ENCODE data around the gene VAV2.

The VAV2 gene

GRCh38 chr9:133979921-133980863, 11.9 kb downstream of the VAV2 start:
- no peak for DNase-seq (ENCODE audit: low spot score)

- DNase-seq (ENCODE audit: low spot score) = no peak
Observed at GRCh38 chr9:133979273-133979920, 12.7 kb downstream of the VAV2 start.

DNA sequence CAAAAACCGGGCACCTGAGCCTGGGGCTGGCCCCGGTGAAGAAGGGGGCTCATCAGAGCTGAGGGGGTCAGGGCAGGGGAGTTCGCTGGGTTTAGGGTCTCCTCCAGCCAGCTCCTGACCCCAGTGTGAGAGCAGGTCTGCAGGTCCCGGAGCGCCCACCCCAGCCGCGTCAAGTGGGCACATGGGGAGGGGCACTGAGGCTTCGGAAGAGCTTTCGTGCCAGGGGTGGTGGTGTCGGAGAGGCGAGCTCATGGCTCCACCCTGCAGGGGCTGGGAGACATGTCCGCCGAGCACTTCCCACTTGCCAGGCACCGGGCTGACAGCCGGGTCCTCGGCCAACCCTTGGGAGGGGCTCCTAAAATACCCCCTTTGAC, 13.2 kb downstream of the VAV2 start:
- DNase-seq (ENCODE audit: low spot score) = no peak

DNA sequence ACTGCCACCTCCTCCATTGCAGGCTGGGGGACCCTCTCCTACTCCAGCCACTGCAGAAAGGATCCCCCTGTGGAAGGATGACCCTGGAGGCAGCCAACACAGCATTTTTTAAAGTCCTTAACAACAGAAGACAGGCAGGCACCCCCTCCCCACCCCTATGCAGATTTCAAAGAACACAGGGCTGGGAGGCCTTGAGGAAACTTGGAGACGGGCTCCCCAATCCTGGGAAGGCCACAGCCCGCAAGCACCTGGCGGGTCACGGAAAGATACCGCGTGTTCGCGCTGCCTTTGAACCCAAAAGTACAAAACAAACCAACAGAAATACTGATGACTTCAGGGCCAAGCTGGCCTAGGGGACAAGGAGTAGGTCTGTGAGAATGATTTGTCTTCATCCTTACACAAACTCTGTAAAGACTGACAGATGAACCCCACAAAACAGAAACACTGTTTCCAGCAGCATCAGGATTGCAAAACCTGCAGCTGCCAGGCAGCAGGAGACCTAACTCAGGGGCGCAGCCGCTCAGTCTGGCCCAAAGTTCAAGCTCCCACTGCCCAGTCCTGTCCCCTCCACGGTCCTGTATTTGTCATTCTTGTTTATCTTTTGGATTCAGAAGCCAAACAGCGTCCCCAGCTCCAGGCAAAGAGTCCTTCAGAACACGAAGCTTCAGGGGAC, 13.8 kb downstream of the VAV2 start:
- no peak for DNase-seq (ENCODE audit: low spot score)

DNA sequence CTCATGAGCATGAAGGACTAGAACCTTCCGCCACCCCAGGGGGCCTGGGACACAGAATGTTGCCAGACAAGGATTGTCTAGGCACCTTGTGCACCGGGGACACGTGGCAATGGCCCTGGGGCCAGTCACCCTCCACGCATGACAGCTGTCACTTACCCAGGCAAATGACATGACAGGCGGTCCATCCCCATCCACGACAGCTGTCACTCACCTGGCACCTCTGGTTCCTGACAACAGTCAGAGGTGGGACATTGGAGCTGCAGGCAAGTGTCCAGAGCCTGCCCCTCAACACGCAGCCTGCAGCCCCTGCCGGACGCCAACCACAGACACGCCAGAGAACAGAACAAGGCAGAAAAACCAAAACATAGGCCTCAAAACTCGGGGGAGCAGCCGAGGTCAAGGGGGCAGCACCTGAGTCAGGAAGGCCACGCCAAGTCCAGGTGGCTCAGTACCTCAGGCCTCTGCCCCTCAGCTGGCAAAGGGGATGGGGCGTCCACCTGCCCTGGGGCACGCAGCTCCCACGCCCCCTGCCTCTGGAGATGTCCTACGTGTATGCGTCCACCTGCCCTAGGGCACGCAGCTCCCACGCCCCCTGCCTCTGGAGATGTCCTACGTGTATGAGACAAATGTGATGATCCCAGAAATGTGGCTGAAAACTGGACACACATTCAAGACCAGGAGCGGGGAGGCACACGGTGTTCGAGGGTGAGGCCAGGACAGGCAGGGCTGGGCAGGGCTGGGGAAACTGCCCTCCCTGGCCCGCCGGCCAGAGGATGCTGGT, 14.5 kb downstream of the VAV2 start:
- no peak for DNase-seq (ENCODE audit: low spot score)

DNA sequence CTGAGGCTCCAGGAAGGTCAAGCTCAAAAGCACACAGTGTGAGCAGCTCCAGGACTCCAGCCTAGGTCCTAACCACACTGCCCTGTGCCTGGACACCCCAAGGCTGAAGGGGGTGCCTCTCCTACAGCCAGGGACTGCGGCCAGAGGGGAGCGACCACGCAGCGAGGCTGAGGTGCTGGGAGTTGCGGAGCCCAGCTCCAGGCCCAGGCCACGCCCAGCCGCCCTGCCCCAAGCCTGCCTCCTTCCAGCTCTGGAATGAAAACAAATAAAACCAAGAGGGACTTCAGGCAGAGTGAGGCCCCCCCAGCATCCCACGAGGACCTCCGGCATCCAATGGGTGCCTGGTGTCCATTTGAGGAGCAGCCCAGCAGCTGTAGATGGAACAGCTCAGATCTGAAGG, 15.2 kb downstream of the VAV2 start:
- no peak for DNase-seq (ENCODE audit: low spot score)

GRCh38 chr9:133976191-133976861, 15.8 kb downstream of the VAV2 start:
- no peak for DNase-seq (ENCODE audit: low spot score)

GRCh38 chr9:133975511-133975910, 16.6 kb downstream of the VAV2 start:
- DNase-seq (ENCODE audit: low spot score) = no peak

GRCh38 chr9:133974631-133975341, 17.3 kb downstream of the VAV2 start:
- DNase-seq (ENCODE audit: low spot score) = no peak

GRCh38 chr9:133973791-133974630, 18.1 kb downstream of the VAV2 start:
- DNase-seq (ENCODE audit: low spot score) = no peak

DNA sequence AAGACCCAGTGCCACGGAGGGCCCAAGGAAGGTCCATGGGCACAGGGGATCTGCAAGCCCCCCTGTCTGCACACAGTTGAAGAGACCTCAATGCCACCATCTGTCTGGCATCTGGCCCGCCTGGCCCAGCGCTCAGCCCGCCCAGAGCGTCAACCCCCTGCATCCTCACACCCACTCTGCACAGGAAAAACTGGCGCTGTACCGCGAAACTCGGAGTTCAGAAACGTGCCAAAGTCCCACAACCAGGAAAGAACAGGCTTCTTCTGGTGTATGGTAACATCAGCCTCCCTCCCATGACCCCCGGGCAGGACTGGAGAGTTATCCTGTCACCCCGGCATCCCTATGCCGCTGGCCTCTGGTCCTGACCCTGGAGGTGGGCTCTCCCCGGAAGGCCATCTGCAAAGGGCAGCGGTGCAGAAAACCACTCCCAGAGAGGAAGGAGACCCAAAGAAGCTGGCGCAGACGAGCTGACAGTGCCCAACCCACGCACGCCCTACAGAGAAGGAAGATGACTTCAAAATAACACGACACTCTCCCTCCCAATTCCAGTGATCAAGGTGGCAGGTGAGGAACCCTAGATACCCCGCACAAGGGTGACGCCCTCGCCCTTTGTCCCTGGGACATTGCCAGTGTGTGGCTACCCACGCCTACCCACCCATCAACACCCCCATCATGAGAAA, 18.9 kb downstream of the VAV2 start:
- DNase-seq (ENCODE audit: low spot score) = no peak

DNA sequence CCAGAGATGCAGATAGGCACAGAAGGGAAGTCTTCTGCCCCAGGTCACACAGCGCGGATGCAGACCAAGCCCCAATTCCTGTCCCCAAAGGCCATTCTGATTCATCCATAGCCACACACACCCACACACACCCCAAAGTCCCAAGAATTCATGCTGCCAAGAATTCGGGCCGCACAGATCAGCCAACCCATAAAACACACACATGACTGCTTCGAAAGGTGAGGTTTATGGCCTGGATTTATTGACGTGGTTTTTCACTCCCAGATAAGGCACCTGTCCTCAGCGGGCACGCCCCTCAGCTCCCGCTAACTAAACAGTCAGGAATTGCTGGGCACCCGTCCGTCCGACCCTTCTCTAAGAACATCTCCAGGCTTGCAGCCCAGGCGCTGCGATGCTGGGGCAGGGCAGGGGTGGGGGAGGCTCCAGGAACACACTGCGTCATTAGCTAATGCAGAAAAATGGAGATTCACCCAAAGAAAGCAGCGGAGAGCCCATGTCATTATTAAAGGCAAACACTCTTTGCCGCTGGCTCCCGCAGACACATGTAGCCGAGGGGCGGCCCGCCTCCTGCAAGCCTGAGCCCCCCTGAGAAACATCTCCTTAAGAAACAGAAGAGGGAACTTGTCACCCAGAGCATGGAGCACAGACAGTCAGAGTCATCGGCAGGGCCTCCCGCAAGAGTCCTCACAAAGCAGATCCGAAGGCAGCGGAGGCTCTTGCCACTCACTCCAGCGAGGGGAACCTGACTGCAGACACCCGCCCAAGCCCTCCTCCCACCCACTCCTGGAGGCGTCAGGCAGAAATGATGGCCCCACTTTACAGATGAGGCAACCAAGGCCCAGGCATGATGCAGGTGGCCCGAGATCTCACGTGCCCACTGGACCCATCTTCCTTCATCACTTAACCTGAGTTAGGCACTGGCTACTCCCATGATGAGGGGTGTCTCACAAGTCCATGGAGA, 19.9 kb downstream of the VAV2 start:
- no peak for DNase-seq (ENCODE audit: low spot score)

- no peak for DNase-seq (ENCODE audit: low spot score)
Observed at GRCh38 chr9:133971121-133971951, 20.8 kb downstream of the VAV2 start.

- DNase-seq (ENCODE audit: low spot score) = no peak
Observed at GRCh38 chr9:133970581-133971058, 21.5 kb downstream of the VAV2 start.

- DNase-seq (ENCODE audit: low spot score) = no peak
Observed at GRCh38 chr9:133969681-133970580, 22.2 kb downstream of the VAV2 start.

Data from left forelimb (tissue), 1 donor.